ENCODE measurements around the gene MRPL39.

Gene MRPL39

GRCh38 chr21:25558123-25558522 lies 49.2 kb downstream of the MRPL39 start:
- CTCF ChIA-PET, result no interaction called here
- H3K27ac Mint-ChIP-seq, result no peak overlapping the region

GRCh38 chr21:25557180-25557579 lies 50.1 kb downstream of the MRPL39 start:
- Mint-ChIP-seq H3K36me3 (peaks cover 3% of the 10 kb centered on the region), H3K9me3 (no peaks in the 10 kb centered on the region), H3K4me1 (peaks cover 23% of the 10 kb centered on the region), H3K27ac (no peak overlapping the region), H3K27me3 (no peaks in the 10 kb centered on the region), H3K4me3 (no peak overlapping the region)
- CTCF ChIA-PET, result no interaction called here
- no peak for DNase-seq

More at GRCh38 chr21:25558123-25558522, 49.2 kb downstream of the MRPL39 start:
- peaks cover 28% of the 10 kb centered on the region for H3K4me1 Mint-ChIP-seq
- H3K27me3 Mint-ChIP-seq, result no peaks in the 10 kb centered on the region
- H3K36me3 Mint-ChIP-seq, result peaks cover 4% of the 10 kb centered on the region
- no peaks in the 10 kb centered on the region for H3K9me3 Mint-ChIP-seq
- H3K4me3 Mint-ChIP-seq, result no peak overlapping the region
- DNase-seq, result no peak

- Mint-ChIP-seq H3K4me1 (peaks cover 16% of the 10 kb centered on the region), H3K27me3 (no peaks in the 10 kb centered on the region), H3K9me3 (no peaks in the 10 kb centered on the region), H3K36me3 (peaks cover 3% of the 10 kb centered on the region), H3K27ac (no peak overlapping the region), H3K4me3 (no peak overlapping the region)
- DNase-seq, result no peak
- CTCF ChIA-PET, result no interaction called here
These were observed 51.2 kb downstream of the MRPL39 start for GRCh38 chr21:25556091-25556490.

GRCh38 chr21:25555492-25555891 lies 51.8 kb downstream of the MRPL39 start:
- Mint-ChIP-seq H3K9me3 (no peaks in the 10 kb centered on the region), H3K4me3 (no peak overlapping the region), H3K36me3 (peaks cover 3% of the 10 kb centered on the region), H3K4me1 (peaks cover 11% of the 10 kb centered on the region), H3K27ac (no peak overlapping the region), H3K27me3 (no peaks in the 10 kb centered on the region)
- CTCF ChIA-PET, result no interaction called here
- DNase-seq, result no peak

GRCh38 chr21:25552856-25553255 lies 54.4 kb downstream of the MRPL39 start:
- CTCF ChIA-PET, result interaction anchor here (0.7 kb wide), 1 partner anchor 55 kb away, joined by 3 read pairs; no protein-coding TSS in a partner anchor
- Mint-ChIP-seq H3K4me1 (no peaks in the 10 kb centered on the region), H3K4me3 (no peak overlapping the region), H3K36me3 (no peaks in the 10 kb centered on the region), H3K9me3 (no peaks in the 10 kb centered on the region), H3K27me3 (no peaks in the 10 kb centered on the region), H3K27ac (no peak overlapping the region)
- DNase-seq, result no peak

- no peaks in the 10 kb centered on the region for H3K9me3 Mint-ChIP-seq
- H3K36me3 Mint-ChIP-seq, result no peaks in the 10 kb centered on the region
- no peak overlapping the region for H3K4me3 Mint-ChIP-seq
- CTCF ChIA-PET, result no interaction called here
- no peaks in the 10 kb centered on the region for H3K27me3 Mint-ChIP-seq
- no peak overlapping the region for H3K27ac Mint-ChIP-seq
- no peak for DNase-seq
- H3K4me1 Mint-ChIP-seq, result no peaks in the 10 kb centered on the region
These were observed 55.7 kb downstream of the MRPL39 start for GRCh38 chr21:25551569-25551968.

GRCh38 chr21:25550352-25551120 lies 56.7 kb downstream of the MRPL39 start:
- no peak for DNase-seq
- no peaks in the 10 kb centered on the region for H3K4me1 Mint-ChIP-seq
- H3K27me3 Mint-ChIP-seq, result no peaks in the 10 kb centered on the region
- H3K4me3 Mint-ChIP-seq, result no peak overlapping the region
- no peak overlapping the region for H3K27ac Mint-ChIP-seq
- no peaks in the 10 kb centered on the region for H3K9me3 Mint-ChIP-seq
- no peaks in the 10 kb centered on the region for H3K36me3 Mint-ChIP-seq
- CTCF ChIA-PET, result interaction anchor here (0.6 kb wide), 1 partner anchor 133 kb away, joined by 3 read pairs; no protein-coding TSS in a partner anchor

- no peaks in the 10 kb centered on the region for H3K27me3 Mint-ChIP-seq
- H3K27ac Mint-ChIP-seq, result no peak overlapping the region
- DNase-seq, result no peak
- H3K9me3 Mint-ChIP-seq, result peaks cover 12% of the 10 kb centered on the region
- no peak overlapping the region for H3K4me3 Mint-ChIP-seq
- H3K36me3 Mint-ChIP-seq, result peaks cover 3% of the 10 kb centered on the region
- no peaks in the 10 kb centered on the region for H3K4me1 Mint-ChIP-seq
- CTCF ChIA-PET, result interaction anchor here (1.2 kb wide), 1 partner anchor 155 kb away, joined by 3 read pairs; no protein-coding TSS in a partner anchor
These were observed 66.2 kb downstream of the MRPL39 start for GRCh38 chr21:25541042-25541441.

- Mint-ChIP-seq H3K4me1 (no peaks in the 10 kb centered on the region), H3K27ac (no peak overlapping the region), H3K9me3 (peaks cover 12% of the 10 kb centered on the region), H3K36me3 (peaks cover 3% of the 10 kb centered on the region), H3K27me3 (no peaks in the 10 kb centered on the region), H3K4me3 (no peak overlapping the region)
- no peak for DNase-seq
- CTCF ChIA-PET, result interaction anchor here (0.6 to 0.8 kb wide), 2 partner anchors 36 to 256 kb away, joined by 3 to 4 read pairs; no protein-coding TSS in a partner anchor
These were observed 67.7 kb downstream of the MRPL39 start for GRCh38 chr21:25539606-25540005.

GRCh38 chr21:25537174-25537573 lies 70.1 kb downstream of the MRPL39 start:
- no peaks in the 10 kb centered on the region for H3K27me3 Mint-ChIP-seq
- H3K4me3 Mint-ChIP-seq, result no peak overlapping the region
- H3K36me3 Mint-ChIP-seq, result peaks cover 3% of the 10 kb centered on the region
- no peak for DNase-seq
- peaks cover 12% of the 10 kb centered on the region for H3K9me3 Mint-ChIP-seq
- H3K27ac Mint-ChIP-seq, result no peak overlapping the region
- no peaks in the 10 kb centered on the region for H3K4me1 Mint-ChIP-seq
- CTCF ChIA-PET, result no interaction called here

GRCh38 chr21:25536752-25537151 lies 70.5 kb downstream of the MRPL39 start:
- H3K4me3 Mint-ChIP-seq, result no peak overlapping the region
- peaks cover 12% of the 10 kb centered on the region for H3K9me3 Mint-ChIP-seq
- H3K27me3 Mint-ChIP-seq, result no peaks in the 10 kb centered on the region
- H3K36me3 Mint-ChIP-seq, result peaks cover 3% of the 10 kb centered on the region
- CTCF ChIA-PET, result no interaction called here
- no peak for DNase-seq
- H3K27ac Mint-ChIP-seq, result no peak overlapping the region
- H3K4me1 Mint-ChIP-seq, result no peaks in the 10 kb centered on the region

- H3K27me3 Mint-ChIP-seq, result no peaks in the 10 kb centered on the region
- peaks cover 3% of the 10 kb centered on the region for H3K36me3 Mint-ChIP-seq
- peaks cover 16% of the 10 kb centered on the region for H3K9me3 Mint-ChIP-seq
- no peak overlapping the region for H3K27ac Mint-ChIP-seq
- CTCF ChIA-PET, result no interaction called here
- no peak for DNase-seq
- H3K4me3 Mint-ChIP-seq, result no peak overlapping the region
- no peaks in the 10 kb centered on the region for H3K4me1 Mint-ChIP-seq
These were observed 71.4 kb downstream of the MRPL39 start for GRCh38 chr21:25535849-25536248.
